Thymus (tissue), 11 donors: Measurements from ENCODE around the gene TSPAN9. TPM values are rescaled to one million over a fixed set of nuclear protein-coding genes. Genes with fewer than 3 reads are reported as not detected.

Experiments
- DNase-seq, 9 donors: peaks; one replicate each; pipeline ENCODE4 v3.0.0-alpha.2; 2013; ENCODE audit warnings: low spot score in 9 of 9, low read depth in 6 of 9, missing footprints in 1 of 9
- H3K27ac ChIP-seq, 2 donors: one replicate each; pipeline ENCODE4 v1.5.1; 2013; ENCODE audit warnings: control low read depth in 1 of 2, low read depth in 1 of 2, low read length in 1 of 2, mild to moderate bottlenecking in 1 of 2, moderate library complexity in 1 of 2
- H3K27me3 ChIP-seq, 2 donors: one replicate each; pipeline ENCODE4 v1.5.1; 2013; ENCODE audit warnings: low read length in 1 of 2; ENCODE audit not compliant: control insufficient read depth in 2 of 2, insufficient read depth in 1 of 2
- H3K36me3 ChIP-seq, 2 donors: one replicate each; pipeline ENCODE4 v1.5.1; 2013; ENCODE audit warnings: low read length in 1 of 2, mild to moderate bottlenecking in 1 of 2, moderate library complexity in 1 of 2; ENCODE audit not compliant: control insufficient read depth in 2 of 2, insufficient read depth in 2 of 2
- H3K4me1 ChIP-seq, 2 donors: one replicate each; pipeline ENCODE4 v1.5.1; 2013; ENCODE audit warnings: low read length in 2 of 2; ENCODE audit not compliant: control insufficient read depth in 2 of 2, insufficient read depth in 2 of 2
- H3K4me3 ChIP-seq, 2 donors: one replicate each; pipeline ENCODE4 v1.5.1; 2013; ENCODE audit warnings: low read length in 2 of 2, control low read depth in 1 of 2, mild to moderate bottlenecking in 1 of 2
- H3K9me3 ChIP-seq, 2 donors: one replicate each; pipeline ENCODE4 v1.5.1; 2013; ENCODE audit warnings: low read length in 1 of 2, mild to moderate bottlenecking in 1 of 2; ENCODE audit not compliant: control insufficient read depth in 2 of 2, insufficient read depth in 1 of 2
- WGBS: extraction: QIAGEN DNeasy Blood & Tissue Kit; methylation state at CpG from one replicate; pipeline ENCODE4 v1.1.7; 2013; 5-methylcytosine and 5-hydroxymethylcytosine counted together
- polyA plus RNA-seq: library from polyadenylated mRNA; stranded (reverse); fragments of 200-250 nt; gene quantifications from one replicate; pipeline ENCODE4 v1.2.3, GENCODE V29; 2013
- total RNA-seq: library from RNA; stranded (reverse); fragments of 120-200 nt; gene quantifications from one replicate; pipeline ENCODE4 v1.2.4, GENCODE V29; 2013
- donor health status: healthy.

Gene TSPAN9
- total and polyA plus RNA-seq, 2 donors: 4.9 to 10.2 TPM

- H3K4me3 ChIP-seq: no peak overlapping the region
- H3K27me3 ChIP-seq: peaks cover 0 to 7% of the 10 kb centered on the region in 2 donors
- H3K9me3 ChIP-seq: no peaks in the 10 kb centered on the region
- no peaks in the 10 kb centered on the region for H3K36me3 ChIP-seq
- no peak overlapping the region for H3K27ac ChIP-seq
- no peak for DNase-seq
- no peaks in the 10 kb centered on the region for H3K4me1 ChIP-seq
- WGBS: 90% methylated on average over 9 of the region's 9 CpGs
Measured at GRCh38 chr12:3333991-3334391, 256.8 kb downstream of the TSPAN9 start.

- WGBS: 89% methylated on average over 8 of the region's 8 CpGs
- no peak for DNase-seq
- H3K4me3 ChIP-seq: no peak overlapping the region
Measured at GRCh38 chr12:3335078-3335487, 257.9 kb downstream of the TSPAN9 start.

More at GRCh38 chr12:3335078-3335487, 257.9 kb downstream of the TSPAN9 start:
- Histone ChIP-seq H3K4me1 (no peaks in the 10 kb centered on the region), H3K27ac (no peak overlapping the region), H3K36me3 (no peaks in the 10 kb centered on the region), H3K9me3 (no peaks in the 10 kb centered on the region), H3K27me3 (peaks cover 0 to 7% of the 10 kb centered on the region in 2 donors)

Other genes starting within 250 kb of the TSPAN9 start
- gene NRIP2, start 242.3 kb upstream of the TSPAN9 start, total RNA-seq: 2.3 TPM
- gene NRIP2, start 242.3 kb upstream of the TSPAN9 start, polyA plus RNA-seq: 1.1 TPM
- 0.09 TPM for gene TEX52, start 220.3 kb upstream of the TSPAN9 start, total RNA-seq
- gene TEX52, start 220.3 kb upstream of the TSPAN9 start, polyA plus RNA-seq: not detected
- 12.3 TPM for gene FOXM1, start 200.2 kb upstream of the TSPAN9 start, total RNA-seq
- 3.5 TPM for gene FOXM1, start 200.2 kb upstream of the TSPAN9 start, polyA plus RNA-seq
- gene RHNO1, start 200.2 kb upstream of the TSPAN9 start, total RNA-seq: 34.6 TPM
- gene RHNO1, start 200.2 kb upstream of the TSPAN9 start, polyA plus RNA-seq: 33.4 TPM
- 10.3 TPM for gene TULP3, start 186.5 kb upstream of the TSPAN9 start, total RNA-seq
- gene TULP3, start 186.5 kb upstream of the TSPAN9 start, polyA plus RNA-seq: 10.5 TPM
- 1.6 TPM for gene TEAD4, start 118.0 kb upstream of the TSPAN9 start, total RNA-seq
- 15.1 TPM for gene TEAD4, start 118.0 kb upstream of the TSPAN9 start, polyA plus RNA-seq